ENCODE results near the gene GLIS1. TPM values are rescaled to one million over a fixed set of nuclear protein-coding genes. Genes with fewer than 3 reads are reported as not detected.

The GLIS1 gene
- total and polyA plus RNA-seq, 2 of the 8 experiments (the other 6 are each of a cell fraction or from before 2014, with no cell fraction given), result 0.15 to 0.22 TPM

GRCh38 chr1:53588053-53588779 is 150.7 kb downstream of the GLIS1 start:
- no peak overlapping the region for H2AK5ac ChIP-seq (ENCODE audit: low read depth, low read length)
- H2AFZ ChIP-seq (ENCODE audit: low read length), result no peak overlapping the region
- no peaks in the 10 kb centered on the region for H4K20me1 ChIP-seq (replicated peaks in 1 of 2; ENCODE audit: control insufficient read depth in 1 of 2, insufficient read depth in 2 of 2, low read length in 2 of 2)
- no peak overlapping the region for H2BK12ac ChIP-seq (ENCODE audit: low read depth, low read length)
- no peaks in the 10 kb centered on the region for H3K23me2 ChIP-seq (ENCODE audit: low read depth, low read length)
- no peak overlapping the region for H4K5ac ChIP-seq (ENCODE audit: insufficient read length, low read depth, low read length)
- H3K36me3 ChIP-seq (ENCODE audit: control insufficient read depth in 2 of 4, insufficient read depth in 4 of 4, low read length in 3 of 4), result no peaks in the 10 kb centered on the region
- no peak overlapping the region for H3K9ac ChIP-seq (replicated peaks in 1 of 4; ENCODE audit: extremely low read depth in 1 of 4, low read depth in 3 of 4, low read length in 3 of 4)
- H3K79me2 ChIP-seq (ENCODE audit: control insufficient read depth in 1 of 2, insufficient read depth in 2 of 2, low read length in 2 of 2), result no peaks in the 10 kb centered on the region
- no peak overlapping the region for H3K27ac ChIP-seq (ENCODE audit: low read depth, low read length)
- no peak overlapping the region for H2BK120ac ChIP-seq (replicated peaks; ENCODE audit: low read depth, low read length)
- no peak overlapping the region for H2BK5ac ChIP-seq (ENCODE audit: low read depth, low read length)
- H3K79me1 ChIP-seq (ENCODE audit: low read depth, low read length), result no peaks in the 10 kb centered on the region
- H3K27me3 ChIP-seq (replicated peaks in 1 of 4; ENCODE audit: control insufficient read depth in 3 of 4, extremely low read depth in 1 of 4, insufficient read depth in 3 of 4, low read length in 3 of 4), result peaks cover 0 to 4% (median 1%) of the 10 kb centered on the region in 4 experiments; a peak in 4 of 7 replicates
- FAIRE-seq, result no peak
- CTCF ChIA-PET (ENCODE audit: partially characterized antibody), result interaction anchor here (0.7 to 17.1 kb wide), 8 partner anchors 11 to 101 kb away, joined by 3 to 264 read pairs (median 4); no protein-coding TSS in a partner anchor
- TF ChIP-seq PHF8 (conservative IDR thresholded peaks at IDR 0.05; ENCODE audit: low read depth, low read length) (no peak), KDM4A (IDR thresholded peaks at IDR 0.05; ENCODE audit: low read depth, low read length, severe bottlenecking) (no peak)
- H3K18ac ChIP-seq (ENCODE audit: extremely low read depth, low read length), result no peak overlapping the region
- H3K4me1 ChIP-seq (replicated peaks in 1 of 4; ENCODE audit: control insufficient read depth in 3 of 4, insufficient read depth in 4 of 4, low read length in 3 of 4), result peaks cover 0 to 3% (median 3%) of the 10 kb centered on the region in 4 experiments; a peak in 4 of 7 replicates
- H2BK15ac ChIP-seq (ENCODE audit: low read length), result no peak overlapping the region
- no peak overlapping the region for H3K4me3 ChIP-seq (ENCODE audit: extremely low read depth in 1 of 4, insufficient read depth in 2 of 4, low read depth in 3 of 4, low read length in 4 of 4)
- no peak overlapping the region for H3K14ac ChIP-seq (ENCODE audit: insufficient read length)
- H3K4ac ChIP-seq (replicated peaks; ENCODE audit: insufficient read length, low read depth, low read length), result no peak overlapping the region
- H3K23ac ChIP-seq (ENCODE audit: insufficient read length), result no peak overlapping the region
- DNase-seq (ENCODE audit: low read depth in 1 of 2, low spot score in 2 of 2), result no peak
- H3K9me3 ChIP-seq (ENCODE audit: insufficient read depth in 2 of 2, low read depth in 1 of 2, low read length in 1 of 2), result no peaks in the 10 kb centered on the region
- POLR2A ChIA-PET (ENCODE audit: partially characterized antibody), result no interaction called here
- no peak overlapping the region for H3K56ac ChIP-seq (replicated peaks; ENCODE audit: insufficient read length, low read depth, low read length)
- no peak overlapping the region for H2BK20ac ChIP-seq (ENCODE audit: low read length)
- no peak overlapping the region for H4K8ac ChIP-seq (ENCODE audit: extremely low read depth, insufficient read depth, low read length)
- WGBS, 2 experiments (ENCODE audit: extremely low coverage in 1 of 2, insufficient coverage in 1 of 2, insufficient read length in 1 of 2, insufficient replicate concordance in 2 of 2, low coverage in 1 of 2, low lambda C conversion rate in 2 of 2, missing lambda C conversion rate in 1 of 2), result 89% methylated on average over 6 of the region's 6 CpGs; no CpG with 5 or more reads in 1 of the 2 experiments
- H3K4me2 ChIP-seq (ENCODE audit: insufficient read depth in 1 of 2, low read depth in 2 of 2, low read length in 2 of 2), result no peak overlapping the region
- no peak overlapping the region for H4K91ac ChIP-seq (replicated peaks; ENCODE audit: insufficient read length, low read length)

Data from H1 (cell line).